RWPE2 (cell line): ENCODE data around the gene CCDC24.

Source experiments
- ATAC-seq: fragments of 200-7000 bp; cut with Tn5 transposase; 3 replicates; pipeline ENCODE4 v1.9.1; 2021; ENCODE audit warnings: low read depth
- DNase-seq: peaks from one replicate; pipeline ENCODE4 v3.0.0-alpha.2; 2020; ENCODE audit warnings: low spot score
- H3K27ac ChIP-seq: fragments of 450-650 bp; 2 replicates; pipeline ENCODE4 v1.5.1; 2017; ENCODE audit warnings: mild to moderate bottlenecking; ENCODE audit not compliant: poor library complexity, severe bottlenecking
- H3K27me3 ChIP-seq: fragments of 250-450 bp; sonication (Bioruptor Pico); 2 replicates; pipeline ENCODE4 v1.5.1; 2021; ENCODE audit warnings: mild to moderate bottlenecking, moderate library complexity; ENCODE audit not compliant: insufficient read depth, poor library complexity, severe bottlenecking
- H3K36me3 ChIP-seq: fragments of 250-450 bp; sonication (Bioruptor Pico); 2 replicates; pipeline ENCODE4 v1.5.1; 2020; ENCODE audit warnings: low read depth, mild to moderate bottlenecking, moderate library complexity
- H3K4me1 ChIP-seq: fragments of 250-450 bp; sonication (Bioruptor Pico); 2 replicates; pipeline ENCODE4 v1.5.1; 2021; ENCODE audit warnings: mild to moderate bottlenecking, moderate library complexity; ENCODE audit not compliant: insufficient read depth, poor library complexity, severe bottlenecking
- H3K4me3 ChIP-seq: fragments of 250-450 bp; sonication (Bioruptor Pico); 2 replicates; pipeline ENCODE4 v1.5.1; 2021; ENCODE audit warnings: mild to moderate bottlenecking, moderate library complexity; ENCODE audit not compliant: severe bottlenecking
- H3K9me3 ChIP-seq: fragments of 250-450 bp; sonication (Bioruptor Pico); 2 replicates; pipeline ENCODE4 v1.5.1; 2021; ENCODE audit warnings: mild to moderate bottlenecking, moderate library complexity; ENCODE audit not compliant: severe bottlenecking
- CTCF ChIP-seq: fragments of 450-650 bp; IDR thresholded peaks from one replicate; pipeline ENCODE4 v1.5.1; 2017; ENCODE audit warnings: mild to moderate bottlenecking, moderate library complexity; ENCODE audit not compliant: poor library complexity, severe bottlenecking

The CCDC24 gene

DNA sequence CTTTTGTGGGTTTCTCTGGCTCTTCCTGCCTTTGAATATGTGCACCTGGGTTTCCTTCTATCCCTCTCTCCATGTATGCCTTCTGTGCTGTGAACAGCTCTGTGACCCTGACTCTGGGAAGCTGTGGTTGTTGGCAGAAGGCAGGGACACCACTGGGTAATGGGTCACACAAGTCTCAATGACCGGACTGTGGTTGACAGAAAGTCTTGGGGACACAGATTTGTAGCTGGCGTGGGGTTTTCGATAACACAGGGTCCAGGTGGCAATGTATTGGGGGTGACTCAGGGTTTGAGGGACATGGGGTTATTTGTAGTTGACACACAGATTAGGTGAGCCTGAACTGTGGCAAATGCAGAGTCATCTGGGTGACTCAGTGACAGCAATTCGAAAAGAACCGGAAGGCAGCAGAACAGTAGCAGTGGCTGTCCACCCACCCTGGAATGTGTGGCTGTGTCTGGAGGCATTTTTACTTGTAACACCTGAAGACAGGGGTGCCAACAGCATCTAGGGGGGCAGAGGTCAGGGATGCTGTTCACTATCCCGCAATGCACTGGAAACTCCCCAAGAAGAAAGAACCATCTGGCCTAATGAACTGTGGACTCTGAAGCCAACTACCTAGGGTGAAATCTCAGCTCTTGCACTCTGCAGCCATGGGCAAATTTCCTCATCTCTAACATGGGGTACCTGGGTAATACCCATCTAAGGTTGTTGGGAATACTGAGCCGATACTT, 52.8 kb downstream of the CCDC24 start:
- ATAC-seq (no peak), DNase-seq (no peak)
- peak overlapping the region; percentile 10 for H3K27ac ChIP-seq
- no peaks in the 10 kb centered on the region for H3K27me3 ChIP-seq
- H3K36me3 ChIP-seq, result no peaks in the 10 kb centered on the region
- TF ChIP-seq CTCF, result no peak
- peaks cover 32% of the 10 kb centered on the region for H3K4me1 ChIP-seq
- H3K4me3 ChIP-seq, result no peak overlapping the region
- no peaks in the 10 kb centered on the region for H3K9me3 ChIP-seq

DNA sequence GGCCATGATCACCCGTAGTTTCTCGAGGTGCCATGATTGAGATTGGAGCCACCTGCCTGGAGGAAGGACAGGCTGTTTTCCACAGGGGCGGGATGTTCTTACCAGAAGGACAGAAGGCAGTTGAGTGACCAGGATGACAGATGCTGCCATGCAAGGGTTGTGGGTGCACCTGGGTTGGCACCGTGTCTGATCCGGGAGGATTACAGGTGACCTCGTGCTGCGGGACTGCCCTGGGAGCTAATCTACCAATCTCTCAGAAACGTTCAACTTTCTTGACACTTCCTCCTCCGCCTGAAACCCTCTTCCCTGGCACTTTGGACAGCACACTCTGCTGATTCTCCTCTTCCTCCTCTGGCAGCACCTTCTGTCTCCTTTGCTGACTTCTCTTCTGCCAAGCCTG, 53.7 kb downstream of the CCDC24 start:
- H3K36me3 ChIP-seq, result no peaks in the 10 kb centered on the region
- ATAC-seq (no peak), DNase-seq (no peak)
- no peak overlapping the region for H3K27ac ChIP-seq
- H3K27me3 ChIP-seq, result no peaks in the 10 kb centered on the region
- no peak overlapping the region for H3K4me3 ChIP-seq
- TF ChIP-seq CTCF, result no peak
- H3K9me3 ChIP-seq, result no peaks in the 10 kb centered on the region
- peaks cover 36% of the 10 kb centered on the region for H3K4me1 ChIP-seq
